ENCODE results near the gene CAMK1.

The CAMK1 gene

GRCh38 chr3:9769426-9770275 lies at the start of gene CAMK1:
CAMK1 (minus strand) TSS chr3:9769947; CDS start chr3:9767749, 2,198 bp downstream.
- peak; percentile 67 for DNase-seq (ENCODE audit: low read depth)

DNA sequence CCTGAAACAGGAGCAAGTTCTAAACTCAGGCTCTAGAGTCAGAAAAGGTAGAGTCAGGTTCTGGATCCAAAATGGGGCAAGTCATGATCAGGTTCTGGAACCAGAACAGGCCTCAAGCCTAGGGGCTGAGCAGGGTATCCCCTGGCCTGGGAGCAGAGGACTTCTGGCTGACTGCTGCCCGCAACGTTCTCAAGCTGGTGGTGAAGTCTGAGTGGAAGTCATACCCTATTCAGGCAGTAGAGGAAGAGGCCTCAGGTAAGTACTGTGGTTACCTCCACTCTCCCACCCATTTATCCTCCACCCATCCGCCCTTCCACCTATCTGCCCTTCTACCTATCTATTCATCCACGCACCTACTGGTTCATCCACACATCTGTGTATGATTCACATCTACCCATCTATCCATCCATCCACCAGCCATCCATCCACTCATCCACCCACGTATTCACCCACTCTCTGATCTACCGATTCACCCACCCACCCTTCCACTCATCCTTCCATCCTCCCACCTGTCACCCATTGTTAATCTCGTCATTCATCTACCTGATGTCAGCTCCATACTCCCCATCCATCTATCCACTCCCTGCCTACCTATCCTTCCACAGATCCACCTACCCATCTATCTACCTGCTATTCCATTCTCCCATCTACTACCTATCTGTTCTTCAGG lies 49.1 kb upstream of the CAMK1 start:
- DNase-seq (ENCODE audit: low read depth): no peak

GRCh38 chr3:9817436-9817835 lies 47.7 kb upstream of the CAMK1 start:
- DNase-seq (ENCODE audit: low read depth): no peak

DNA sequence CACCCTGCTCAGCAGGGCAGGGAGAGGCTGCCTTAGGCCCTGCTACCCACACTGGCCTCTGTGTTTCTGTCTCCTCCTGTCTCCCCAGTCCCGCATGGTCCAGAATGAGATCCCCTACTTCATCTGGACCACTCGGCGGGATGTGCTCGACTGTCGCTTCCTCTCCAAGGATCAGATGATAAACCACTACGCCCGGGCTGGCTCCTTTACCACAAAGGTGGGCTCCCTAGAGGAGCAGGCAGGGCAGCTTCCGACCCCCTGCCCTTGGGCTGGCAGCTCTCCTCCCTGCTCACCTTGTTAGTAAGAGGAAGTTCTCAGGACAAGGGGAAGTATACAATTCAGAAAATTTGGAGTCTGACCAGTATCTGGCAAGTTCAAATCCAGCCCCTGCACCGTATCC lies 46.2 kb upstream of the CAMK1 start:
- DNase-seq (ENCODE audit: low read depth): no peak

GRCh38 chr3:9812870-9813483 lies 43.2 kb upstream of the CAMK1 start:
- DNase-seq (ENCODE audit: low read depth): no peak

GRCh38 chr3:9810846-9811245 lies 41.1 kb upstream of the CAMK1 start:
- peak; percentile 22 for DNase-seq (ENCODE audit: low read depth)

GRCh38 chr3:9810433-9810770 lies 40.7 kb upstream of the CAMK1 start:
- DNase-seq (ENCODE audit: low read depth): no peak

GRCh38 chr3:9809615-9810432 lies 40.1 kb upstream of the CAMK1 start, which contains the start of gene TTLL3:
TTLL3 (plus strand) TSS chr3:9810262; CDS start chr3:9810662, 400 bp downstream.
- peak; percentile 72 for DNase-seq (ENCODE audit: low read depth)

GRCh38 chr3:9809239-9809614 lies 39.5 kb upstream of the CAMK1 start:
- DNase-seq (ENCODE audit: low read depth): no peak

- no peak for DNase-seq (ENCODE audit: low read depth)
Observed at GRCh38 chr3:9808345-9809037, 38.7 kb upstream of the CAMK1 start.

GRCh38 chr3:9807981-9808344 lies 38.2 kb upstream of the CAMK1 start:
- DNase-seq (ENCODE audit: low read depth): no peak

DNA sequence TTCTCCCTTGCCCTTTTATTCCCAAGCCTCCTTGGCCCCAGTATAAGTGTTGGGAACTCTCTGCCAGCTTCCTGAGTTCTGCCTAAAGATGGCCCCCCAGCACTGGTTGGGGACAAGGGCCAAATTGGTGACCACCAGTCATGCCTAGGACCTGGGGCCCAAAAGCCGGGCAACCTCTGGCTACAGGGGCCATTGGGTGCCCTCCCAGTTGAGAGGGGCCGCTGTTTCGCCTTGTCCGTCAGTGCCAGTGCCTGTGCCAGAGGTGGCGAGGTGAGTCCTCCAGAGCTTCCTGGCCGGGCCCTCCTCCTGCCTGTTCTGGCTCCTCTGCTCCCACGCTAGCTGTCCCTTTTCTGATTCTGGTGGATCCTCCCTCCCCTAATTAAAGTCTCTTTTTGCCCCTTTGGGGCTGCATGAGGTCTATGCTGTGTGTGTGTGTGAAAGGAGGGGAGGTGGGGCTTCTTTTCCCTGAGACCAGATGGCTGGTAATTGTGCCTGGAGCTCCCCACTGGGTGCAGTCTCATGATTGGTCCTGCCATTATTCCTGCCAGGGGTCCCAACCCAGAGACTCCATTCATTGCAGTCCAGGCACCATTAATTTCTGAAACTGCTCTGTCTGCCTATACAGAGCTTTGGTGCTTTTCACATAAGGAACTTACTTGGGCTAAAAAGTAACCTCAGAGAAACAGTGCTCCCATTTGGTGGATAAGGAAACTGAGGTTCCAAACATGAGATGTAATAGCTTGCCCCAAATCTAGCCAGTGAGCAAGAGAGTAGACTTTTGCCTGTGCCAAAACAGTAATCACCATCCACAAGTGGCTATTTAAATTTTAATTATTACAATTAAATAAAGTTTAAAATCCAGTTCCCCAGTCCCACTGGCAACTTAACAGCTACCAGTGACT lies 37.2 kb upstream of the CAMK1 start:
- DNase-seq (ENCODE audit: low read depth): no peak

- DNase-seq (ENCODE audit: low read depth): no peak
Observed at GRCh38 chr3:9806137-9806536, 36.4 kb upstream of the CAMK1 start.

GRCh38 chr3:9804996-9805395 lies 35.2 kb upstream of the CAMK1 start:
- no peak for DNase-seq (ENCODE audit: low read depth)

- no peak for DNase-seq (ENCODE audit: low read depth)
Observed at GRCh38 chr3:9803494-9803893, 33.7 kb upstream of the CAMK1 start.

GRCh38 chr3:9800529-9800928 lies 30.8 kb upstream of the CAMK1 start:
- no peak for DNase-seq (ENCODE audit: low read depth)

GRCh38 chr3:9797196-9797945 lies 27.6 kb upstream of the CAMK1 start:
- DNase-seq (ENCODE audit: low read depth): no peak

- no peak for DNase-seq (ENCODE audit: low read depth)
Observed at GRCh38 chr3:9795207-9795606, 25.5 kb upstream of the CAMK1 start.

GRCh38 chr3:9794400-9794799 lies 24.7 kb upstream of the CAMK1 start:
- DNase-seq (ENCODE audit: low read depth): no peak

Data from fibroblast of gingiva (primary cell).